IPS-15b (cell line): Measurements from ENCODE around the gene TBC1D2B.
"Not testable (repeated sequence)": the region's sequence is repeated elsewhere in the genome, so short reads cannot be mapped to it uniquely, and the experiment has no call there.

ENCODE experiments used
- H3K27me3 ChIP-seq: one replicate; pipeline ENCODE4 v1.6.1; 2013; ENCODE audit warnings: low read length; ENCODE audit not compliant: control insufficient read depth, insufficient read depth
- H3K36me3 ChIP-seq: one replicate; pipeline ENCODE4 v1.6.1; 2013; ENCODE audit warnings: low read length; ENCODE audit not compliant: control insufficient read depth, insufficient read depth
- H3K4me1 ChIP-seq: one replicate; pipeline ENCODE4 v1.6.1; 2013; ENCODE audit warnings: mild to moderate bottlenecking, low read length; ENCODE audit not compliant: control insufficient read depth, insufficient read depth
- H3K4me3 ChIP-seq: one replicate; pipeline ENCODE4 v1.5.1; 2013; ENCODE audit warnings: low read depth, low read length
- H3K9ac ChIP-seq: one replicate; pipeline ENCODE4 v1.6.1; 2013; ENCODE audit warnings: low read depth, mild to moderate bottlenecking, low read length
- H3K9me3 ChIP-seq: one replicate; pipeline ENCODE4 v1.6.1; 2013; ENCODE audit warnings: mild to moderate bottlenecking, low read length; ENCODE audit not compliant: control insufficient read depth, insufficient read depth

The TBC1D2B gene

DNA sequence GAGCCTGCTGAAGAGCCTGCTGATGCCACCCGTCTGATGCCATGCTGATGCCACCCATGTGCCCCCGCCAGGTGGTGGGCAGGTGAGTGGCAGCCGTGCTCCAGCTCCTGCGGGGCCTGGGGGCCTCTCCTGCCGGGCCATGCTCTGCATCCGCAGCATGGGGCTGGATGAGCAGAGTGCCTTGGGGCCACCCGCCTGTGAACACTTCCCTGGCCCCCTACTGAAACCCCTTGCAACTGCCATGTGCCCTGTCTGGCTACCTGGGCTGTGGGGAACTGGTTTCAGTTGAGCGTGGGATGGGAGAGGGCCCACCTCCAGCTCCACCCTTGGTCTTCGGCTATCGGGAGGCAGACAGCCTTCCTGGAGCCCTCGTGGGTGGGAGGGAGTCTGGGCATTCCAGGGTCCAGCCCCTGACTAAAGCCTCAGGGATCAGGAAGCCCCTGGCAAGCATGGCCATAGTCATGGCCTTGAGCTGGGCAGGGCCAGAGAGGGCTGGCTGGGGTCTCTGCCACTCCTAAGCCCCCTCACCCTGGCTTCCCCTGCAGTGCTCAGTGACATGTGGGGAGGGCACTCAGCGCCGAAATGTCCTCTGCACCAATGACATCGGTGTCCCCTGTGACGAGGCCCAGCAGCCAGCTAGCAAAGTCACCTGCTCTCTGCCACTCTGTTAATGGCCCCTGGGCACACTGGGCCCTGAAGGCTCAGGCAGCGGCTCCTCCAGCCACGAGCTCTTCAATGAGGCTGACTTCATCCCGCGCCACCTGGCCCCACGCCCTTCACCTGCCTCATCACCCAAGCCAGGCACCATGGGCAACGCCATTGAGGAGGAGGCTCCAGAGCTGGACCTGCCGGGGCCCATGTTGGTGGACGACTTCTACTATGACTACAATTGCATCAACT is 92.2 kb downstream of the TBC1D2B start:
- H3K4me3 ChIP-seq = no peak overlapping the region
- no peaks in the 10 kb centered on the region for H3K36me3 ChIP-seq
- H3K9ac ChIP-seq = no peak overlapping the region
- no peaks in the 10 kb centered on the region for H3K9me3 ChIP-seq
- no peaks in the 10 kb centered on the region for H3K27me3 ChIP-seq
- H3K4me1 ChIP-seq = no peaks in the 10 kb centered on the region

DNA sequence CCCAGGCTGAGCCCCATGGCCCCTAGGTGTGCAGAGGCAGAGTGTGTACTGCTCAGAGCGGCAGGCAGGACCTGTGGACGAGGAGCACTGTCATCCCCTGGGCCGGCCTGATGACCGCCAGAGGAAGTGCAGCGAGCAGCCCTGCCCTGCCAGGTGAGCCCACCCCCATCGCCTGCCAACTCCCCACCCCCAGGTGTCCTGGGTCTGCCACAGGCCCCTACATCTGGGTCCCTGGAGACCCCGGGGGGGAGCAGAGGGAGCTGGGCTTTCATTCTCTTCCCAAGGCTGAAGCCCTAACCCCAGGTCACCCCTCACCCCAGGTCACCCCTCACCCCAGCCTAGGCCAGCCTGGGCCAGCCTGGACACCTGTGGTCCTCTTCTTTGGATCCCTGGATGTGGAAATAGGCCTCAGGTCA is 93.1 kb downstream of the TBC1D2B start:
- Histone ChIP-seq H3K4me3 (no peak overlapping the region), H3K9me3 (no peaks in the 10 kb centered on the region), H3K9ac (no peak overlapping the region), H3K4me1 (no peaks in the 10 kb centered on the region), H3K36me3 (no peaks in the 10 kb centered on the region), H3K27me3 (no peaks in the 10 kb centered on the region)

DNA sequence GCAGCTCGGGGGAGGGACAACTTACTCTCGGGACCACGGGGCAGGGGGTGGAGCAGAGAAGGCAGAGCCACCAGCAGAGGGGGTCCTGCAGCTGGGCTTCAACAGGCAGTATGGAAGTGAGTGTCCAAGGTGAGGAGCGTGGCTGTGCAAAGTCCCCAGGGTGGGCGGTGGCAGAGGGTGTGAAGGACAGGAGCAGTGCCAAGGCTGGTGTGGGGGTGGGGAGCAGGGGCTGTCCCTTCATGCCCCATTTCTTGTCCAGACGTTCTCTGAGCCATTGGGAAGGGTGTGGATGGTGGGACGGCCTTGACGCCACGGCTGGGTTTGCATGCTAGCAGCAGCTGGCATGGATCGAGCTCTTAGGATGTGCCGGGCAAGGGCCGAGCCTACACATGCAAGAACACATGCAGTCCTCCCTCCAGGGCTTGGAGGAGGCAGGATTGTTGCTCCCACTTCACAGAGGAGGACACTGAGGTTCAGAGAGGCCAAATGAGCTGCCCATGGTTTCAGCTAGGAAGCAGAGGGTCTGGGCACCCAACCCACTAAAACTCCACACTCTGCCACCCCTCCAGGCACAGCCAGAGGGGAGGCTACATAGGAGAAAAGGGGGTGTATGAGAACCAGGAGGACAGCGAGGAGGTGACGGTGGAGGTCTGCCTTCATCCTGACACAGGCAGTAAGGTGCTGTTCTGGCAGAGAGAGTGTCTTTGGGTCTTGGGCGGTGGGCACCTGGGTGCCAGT is 93.6 kb downstream of the TBC1D2B start:
- no peaks in the 10 kb centered on the region for H3K36me3 ChIP-seq
- H3K4me3 ChIP-seq = no peak overlapping the region
- no peaks in the 10 kb centered on the region for H3K4me1 ChIP-seq
- H3K9ac ChIP-seq = no peak overlapping the region
- H3K27me3 ChIP-seq = no peaks in the 10 kb centered on the region
- no peaks in the 10 kb centered on the region for H3K9me3 ChIP-seq

- Histone ChIP-seq H3K9ac (no peak overlapping the region), H3K4me1 (no peaks in the 10 kb centered on the region), H3K36me3 (no peaks in the 10 kb centered on the region), H3K4me3 (no peak overlapping the region), H3K27me3 (no peaks in the 10 kb centered on the region), H3K9me3 (no peaks in the 10 kb centered on the region)
Observed at GRCh38 chr15:77983091-77983707, 94.3 kb downstream of the TBC1D2B start.

- H3K36me3 ChIP-seq = no peaks in the 10 kb centered on the region
- no peaks in the 10 kb centered on the region for H3K4me1 ChIP-seq
- no peaks in the 10 kb centered on the region for H3K27me3 ChIP-seq
- H3K9ac ChIP-seq = no peak overlapping the region
- no peak overlapping the region for H3K4me3 ChIP-seq
- H3K9me3 ChIP-seq = no peaks in the 10 kb centered on the region
Observed at GRCh38 chr15:77982127-77982490, 95.4 kb downstream of the TBC1D2B start.

DNA sequence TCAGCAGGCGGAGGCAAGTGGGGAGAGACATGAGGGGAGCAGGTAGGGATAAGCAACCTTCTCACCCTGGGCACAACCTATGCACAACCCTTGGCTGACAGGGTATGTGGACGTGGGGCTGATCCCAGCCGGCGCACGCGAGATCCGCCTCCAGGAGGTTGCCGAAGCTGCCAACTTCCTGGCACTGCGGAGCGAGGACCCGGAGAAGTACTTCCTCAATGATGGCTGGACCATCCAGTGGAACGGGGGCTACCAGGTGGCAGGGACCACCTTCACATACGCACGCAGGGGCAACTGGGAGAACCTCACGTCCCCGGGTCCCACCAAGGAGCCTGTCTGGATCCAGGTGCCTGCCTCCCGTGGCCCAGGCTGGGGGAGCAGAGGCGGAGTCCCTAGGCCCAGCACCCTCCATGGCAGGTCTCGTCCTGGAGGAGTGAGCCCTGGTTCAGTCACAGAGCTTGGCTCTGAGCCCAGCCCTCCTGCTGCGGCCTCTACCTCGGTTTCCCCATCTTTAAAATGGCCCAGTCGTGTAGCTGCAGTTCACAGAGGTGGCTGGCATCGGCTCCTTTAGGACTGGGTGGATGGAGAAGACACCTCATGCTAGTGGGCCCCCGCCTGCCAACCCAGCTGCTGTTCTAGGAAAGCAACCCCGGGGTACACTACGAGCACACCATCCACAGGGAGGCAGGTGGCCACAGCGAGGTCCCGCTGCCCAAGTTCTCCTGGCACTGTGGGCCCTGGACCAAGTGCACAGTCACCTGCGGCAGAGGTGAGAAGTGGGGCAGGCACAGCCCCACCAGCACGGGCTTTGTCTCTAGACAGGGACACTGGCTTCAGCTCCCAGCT is 96.0 kb downstream of the TBC1D2B start:
- H3K4me3 ChIP-seq = no peak overlapping the region
- H3K36me3 ChIP-seq = no peaks in the 10 kb centered on the region
- H3K4me1 ChIP-seq = no peaks in the 10 kb centered on the region
- H3K9me3 ChIP-seq = no peaks in the 10 kb centered on the region
- H3K27me3 ChIP-seq = no peaks in the 10 kb centered on the region
- no peak overlapping the region for H3K9ac ChIP-seq

DNA sequence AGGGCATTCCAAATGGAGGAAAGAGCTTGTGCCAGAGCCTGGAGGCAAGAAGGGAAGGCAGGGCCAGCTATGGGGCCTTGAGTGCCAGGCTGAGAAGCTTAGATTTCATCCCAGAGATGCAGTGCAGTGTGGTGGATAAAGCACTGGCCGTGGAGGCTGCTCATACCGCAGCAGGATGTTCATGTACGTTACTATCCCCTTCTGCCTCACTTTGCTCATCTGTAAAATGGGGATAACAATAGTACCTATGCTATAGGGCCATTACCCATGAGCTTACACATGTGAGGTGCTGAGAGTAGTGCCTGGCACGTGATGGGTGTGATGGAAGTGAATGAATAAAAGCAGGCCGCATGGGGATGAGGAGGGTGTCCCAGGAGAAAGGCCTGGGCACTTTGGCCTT is 96.8 kb downstream of the TBC1D2B start:
- H3K4me1 ChIP-seq, H3K9me3 ChIP-seq, H3K36me3 ChIP-seq, H3K9ac ChIP-seq, H3K27me3 ChIP-seq, H3K4me3 ChIP-seq: not testable (repeated sequence)

GRCh38 chr15:77980098-77980497 is 97.4 kb downstream of the TBC1D2B start:
- Histone ChIP-seq H3K36me3 (no peaks in the 10 kb centered on the region), H3K9ac (no peak overlapping the region), H3K27me3 (no peaks in the 10 kb centered on the region), H3K9me3 (no peaks in the 10 kb centered on the region), H3K4me3 (no peak overlapping the region), H3K4me1 (no peaks in the 10 kb centered on the region)

DNA sequence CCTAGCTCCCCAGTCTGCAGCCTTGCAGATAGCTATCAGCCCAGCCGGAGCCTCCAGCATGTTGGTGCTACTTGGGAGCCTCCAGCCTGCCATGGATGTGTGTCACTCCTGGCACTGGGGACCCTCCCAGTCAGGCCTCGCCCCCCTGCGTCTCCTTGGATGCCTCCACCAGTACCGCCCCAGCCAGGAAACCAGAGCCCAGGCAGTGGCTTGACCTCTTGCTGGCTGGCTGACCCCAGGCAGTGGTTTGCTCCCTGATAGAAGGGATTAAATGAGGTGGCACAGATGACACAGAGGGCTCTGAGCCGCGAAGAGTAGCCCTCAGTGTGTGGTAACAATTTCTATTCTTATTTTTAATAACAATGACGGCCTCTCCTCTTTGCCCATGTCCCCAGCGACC is 98.4 kb downstream of the TBC1D2B start:
- H3K9ac ChIP-seq, H3K27me3 ChIP-seq, H3K4me3 ChIP-seq, H3K4me1 ChIP-seq, H3K9me3 ChIP-seq, H3K36me3 ChIP-seq: not testable (repeated sequence)

DNA sequence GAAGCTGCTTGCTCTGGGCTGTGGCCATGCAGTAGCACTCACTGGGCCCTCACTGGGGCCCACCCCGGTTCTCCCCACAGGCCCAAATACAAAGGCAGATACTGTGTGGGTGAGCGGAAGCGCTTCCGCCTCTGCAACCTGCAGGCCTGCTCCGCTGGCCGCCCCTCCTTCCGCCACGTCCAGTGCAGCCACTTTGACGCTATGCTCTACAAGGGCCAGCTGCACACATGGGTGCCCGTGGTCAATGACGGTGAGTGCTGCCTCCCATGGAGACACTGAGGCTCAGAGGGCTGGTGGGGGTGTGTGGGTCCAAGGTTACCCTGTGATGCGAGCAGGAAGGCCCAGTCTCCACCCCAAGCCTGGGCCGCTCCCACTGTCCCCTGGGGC is 98.8 kb downstream of the TBC1D2B start:
- H3K36me3 ChIP-seq, H3K4me3 ChIP-seq, H3K27me3 ChIP-seq, H3K9ac ChIP-seq, H3K9me3 ChIP-seq, H3K4me1 ChIP-seq: not testable (repeated sequence)

DNA sequence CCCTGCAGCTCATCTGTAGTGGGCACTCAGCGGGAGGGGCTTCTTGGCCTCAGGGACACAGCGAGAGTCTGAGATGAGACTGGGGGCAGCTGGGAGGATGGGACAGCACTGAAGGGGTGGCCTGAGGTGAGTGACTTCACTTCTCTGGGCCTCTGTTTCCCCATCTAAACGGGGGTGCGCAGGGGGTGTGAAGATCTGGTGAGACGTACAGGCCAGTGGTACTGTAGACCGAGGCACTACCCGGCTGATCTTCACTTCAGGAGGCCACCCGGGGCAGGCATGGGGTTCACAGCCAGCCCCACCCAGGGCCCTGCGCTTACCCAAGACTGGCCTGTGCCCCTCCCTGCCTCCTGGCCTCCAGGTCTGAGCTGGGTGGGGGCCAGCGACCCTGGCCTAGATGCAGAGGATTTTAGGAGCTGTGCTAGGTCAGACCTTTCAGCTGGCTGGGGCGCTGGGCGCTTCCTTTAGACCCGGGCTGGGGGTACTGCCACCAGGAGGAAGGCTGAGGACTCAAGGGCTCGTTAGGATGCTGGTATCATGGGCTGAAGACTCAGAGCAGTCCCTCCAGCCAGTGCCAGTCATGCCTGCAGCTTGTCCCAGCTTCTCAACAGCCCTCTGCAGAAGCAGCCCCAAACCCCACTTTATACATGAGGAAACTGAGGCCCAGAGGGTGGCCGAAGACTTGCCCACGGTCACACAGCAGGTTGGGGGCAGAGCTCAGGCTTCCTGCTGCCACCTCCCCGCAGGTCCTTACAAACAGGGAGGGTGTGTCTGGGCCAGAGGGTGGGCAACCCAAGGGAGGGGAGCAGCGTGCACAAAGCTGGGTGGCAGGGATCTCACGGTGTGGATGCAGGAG is 99.4 kb downstream of the TBC1D2B start:
- H3K27me3 ChIP-seq, H3K9ac ChIP-seq, H3K4me3 ChIP-seq, H3K9me3 ChIP-seq, H3K36me3 ChIP-seq, H3K4me1 ChIP-seq: not testable (repeated sequence)
